Kidney (tissue), 14 donors: ENCODE data around the gene DLGAP3. TPM values are rescaled to one million over a fixed set of nuclear protein-coding genes. Genes with fewer than 3 reads are reported as not detected.

ENCODE experiments used
- DNase-seq, 5 donors: peaks; one replicate each; pipeline ENCODE4 v3.0.0-alpha.2; 2013 to 2020
- FAIRE-seq: peaks from 2 replicates; lab custom pipeline; 2012; peaks lifted over from hg19 to GRCh38; lab: Jason Lieb, UNC
- H3K27ac ChIP-seq, 2 donors: one replicate each; pipeline ENCODE4 v1.7.0; 2013; ENCODE audit warnings: low read depth in 2 of 2, low read length in 2 of 2, inconsistent platforms in 1 of 2
- H3K27me3 ChIP-seq: one replicate; pipeline ENCODE4 v1.7.1; 2013; ENCODE audit warnings: low read length, inconsistent platforms; ENCODE audit not compliant: control insufficient read depth, insufficient read depth
- H3K36me3 ChIP-seq, 3 donors: one replicate each; pipeline versions ENCODE4 v1.7.0 to v1.7.1; 2013; ENCODE audit warnings: low read length in 3 of 3, control low read depth in 1 of 3, inconsistent platforms in 1 of 3; ENCODE audit not compliant: insufficient read depth in 3 of 3, control insufficient read depth in 2 of 3
- H3K4me1 ChIP-seq, 3 donors: one replicate each; pipeline versions ENCODE4 v1.7.0 to v1.7.1; 2013; ENCODE audit warnings: low read length in 3 of 3, inconsistent platforms in 1 of 3, low read depth in 1 of 3; ENCODE audit not compliant: control insufficient read depth in 2 of 3, insufficient read depth in 2 of 3
- H3K4me3 ChIP-seq, 3 donors: one replicate each; pipeline versions ENCODE4 v1.7.0 to v1.8.1; 2013; ENCODE audit warnings: low read length in 3 of 3, control low read depth in 1 of 3, inconsistent platforms in 1 of 3
- H3K9ac ChIP-seq, 3 donors: one replicate each; pipeline versions ENCODE4 v1.7.0 to v1.7.1; 2013; ENCODE audit warnings: low read length in 3 of 3, control low read depth in 1 of 3, inconsistent platforms in 1 of 3
- H3K9me3 ChIP-seq, 3 donors: one replicate each; pipeline versions ENCODE4 v1.7.0 to v1.7.1; 2013; ENCODE audit warnings: low read length in 3 of 3, control low read depth in 1 of 3, inconsistent platforms in 1 of 3; ENCODE audit not compliant: control insufficient read depth in 2 of 3, insufficient read depth in 1 of 3
- CTCF ChIP-seq: IDR thresholded peaks from 3 replicates; pipeline ENCODE4 v1.5.1; 2012; ENCODE audit warnings: mild to moderate bottlenecking, moderate library complexity, borderline replicate concordance; ENCODE audit not compliant: insufficient read depth; ENCODE audit errors: extremely low read depth
- intact Hi-C: fragments of 100-400 bp; cut with DNase I; formaldehyde crosslinking; loops from one replicate; pipeline ENCODE4 v1.11.1; 2022
- polyA plus RNA-seq: library from polyadenylated mRNA; stranded (reverse); fragments of 350-450 nt; fragmentation: Illumina TruSeq; extraction: RNeasy Lipid Tissue Mini Kit (QIAGEN cat#74804); gene quantifications from one replicate; pipeline ENCODE4 v1.2.3, GENCODE V29; 2014; ENCODE audit warnings: low read depth, low replicate concordance; ENCODE audit not compliant: insufficient read depth
- total RNA-seq: library from RNA; stranded (reverse); fragmentation: NEBNext Ultra II Directional; extraction: Animal tissue kit (Norgen Biotek cat#: 25700); gene quantifications from one replicate; pipeline ENCODE4 v1.2.1, GENCODE V29; 2021
- donor health status: control.
- donor health status: control.
- donor health status: control.
- donor health status: control.
- donor health status: control.
- donor health status: DM: yes; HTN: yes; CAD: no.
- donor health status: Normal renal cell carcinoma (clear cell type).

DLGAP3 gene
- total and polyA plus RNA-seq, 2 donors from 2014 or later: 0.71 to 1.0 TPM

- no peak for FAIRE-seq
- Histone ChIP-seq H3K27ac (no peak overlapping the region), H3K27me3 (no peaks in the 10 kb centered on the region), H3K4me3 (no peak overlapping the region), H3K36me3 (no peaks in the 10 kb centered on the region), H3K9ac (no peak overlapping the region), H3K9me3 (no peaks in the 10 kb centered on the region), H3K4me1 (peaks cover 0 to 2% (median 0%) of the 10 kb centered on the region in 3 donors)
- intact Hi-C loops: no loop called here
- no peak for DNase-seq
- no peak for TF ChIP-seq CTCF
These were observed 45.9 kb upstream of the DLGAP3 start for GRCh38 chr1:34975338-34975737.

- Histone ChIP-seq H3K27me3 (no peaks in the 10 kb centered on the region), H3K36me3 (no peaks in the 10 kb centered on the region), H3K27ac (no peak overlapping the region), H3K9me3 (no peaks in the 10 kb centered on the region), H3K9ac (no peak overlapping the region), H3K4me3 (no peak overlapping the region), H3K4me1 (peaks cover 0 to 2% (median 0%) of the 10 kb centered on the region in 3 donors)
- FAIRE-seq: no peak
- no peak for DNase-seq
- intact Hi-C loops: no loop called here
- TF ChIP-seq CTCF: no peak
These were observed 45.2 kb upstream of the DLGAP3 start for GRCh38 chr1:34974626-34975025.

GRCh38 chr1:34973326-34973725 lies 43.9 kb upstream of the DLGAP3 start:
- H3K4me3 ChIP-seq: no peak overlapping the region
- H3K9me3 ChIP-seq: no peaks in the 10 kb centered on the region
- DNase-seq (no peak), FAIRE-seq (no peak)
- H3K9ac ChIP-seq: no peak overlapping the region
- H3K27ac ChIP-seq: no peak overlapping the region
- peaks cover 0 to 2% (median 0%) of the 10 kb centered on the region in 3 donors for H3K4me1 ChIP-seq
- intact Hi-C loops: no loop called here
- no peaks in the 10 kb centered on the region for H3K36me3 ChIP-seq
- TF ChIP-seq CTCF: no peak
- no peaks in the 10 kb centered on the region for H3K27me3 ChIP-seq

GRCh38 chr1:34970829-34971228 lies 41.4 kb upstream of the DLGAP3 start:
- H3K36me3 ChIP-seq: no peaks in the 10 kb centered on the region
- FAIRE-seq (no peak), DNase-seq (peak in 2 of 5 donors; percentile 7 to 34)
- no peak for TF ChIP-seq CTCF
- no peak overlapping the region for H3K4me3 ChIP-seq
- H3K9me3 ChIP-seq: no peaks in the 10 kb centered on the region
- no peak overlapping the region for H3K9ac ChIP-seq
- no peaks in the 10 kb centered on the region for H3K4me1 ChIP-seq
- no peaks in the 10 kb centered on the region for H3K27me3 ChIP-seq
- H3K27ac ChIP-seq: no peak overlapping the region
- intact Hi-C loops: no loop called here
